ENCODE measurements around the gene CD2AP. TPM values are rescaled to one million over a fixed set of nuclear protein-coding genes. Genes with fewer than 3 reads are reported as not detected.

Gene CD2AP
- total and polyA plus RNA-seq, 4 donors = 14.2 to 104 (median 21.7) TPM

- 82 to 84% methylated on average over 3 of the region's 3 CpGs for WGBS, 2 donors
- ATAC-seq (ENCODE audit: insufficient read depth, low FRiP score) (no peak), DNase-seq (no peak)
- Histone ChIP-seq H3K36me3 (ENCODE audit: control insufficient read depth in 4 of 4, insufficient read depth in 4 of 4, low read length in 4 of 4) (no peaks in the 10 kb centered on the region), H3K4me1 (ENCODE audit: control insufficient read depth in 5 of 5, insufficient read depth in 5 of 5, low read length in 5 of 5) (peaks cover 0 to 8% (median 0%) of the 10 kb centered on the region in 5 donors), H3K9ac (ENCODE audit: insufficient read depth in 1 of 2, low read length in 2 of 2) (no peak overlapping the region), H3K27ac (ENCODE audit: low read depth in 1 of 2, low read length in 1 of 2) (no peak overlapping the region), H3K27me3 (ENCODE audit: control insufficient read depth in 3 of 3, insufficient read depth in 3 of 3, low read length in 2 of 3) (no peaks in the 10 kb centered on the region), H3K9me3 (ENCODE audit: control insufficient read depth in 4 of 4, insufficient read depth in 3 of 4, low read length in 3 of 4) (no peaks in the 10 kb centered on the region), H3K4me3 (no peak overlapping the region)
- TF ChIP-seq CTCF (IDR thresholded peaks at IDR 0.05; ENCODE audit: control extremely low read depth, extremely low read depth) = no peak
Observed at GRCh38 chr6:47665112-47665511, 187.5 kb downstream of the CD2AP start.

GRCh38 chr6:47669684-47670513, 192.3 kb downstream of the CD2AP start:
- H3K9ac ChIP-seq (ENCODE audit: insufficient read depth in 1 of 2, low read length in 2 of 2) = no peak overlapping the region
- peak in 2 of 3 donors; percentile 37 to 49 for DNase-seq
- WGBS, 2 donors = 41 to 48% methylated on average over 6 of the region's 6 CpGs
- H3K36me3 ChIP-seq (ENCODE audit: control insufficient read depth in 4 of 4, insufficient read depth in 4 of 4, low read length in 4 of 4) = no peaks in the 10 kb centered on the region
- peaks cover 0 to 9% (median 0%) of the 10 kb centered on the region in 5 donors for H3K4me1 ChIP-seq (ENCODE audit: control insufficient read depth in 5 of 5, insufficient read depth in 5 of 5, low read length in 5 of 5)
- H3K27me3 ChIP-seq (ENCODE audit: control insufficient read depth in 3 of 3, insufficient read depth in 3 of 3, low read length in 2 of 3) = no peaks in the 10 kb centered on the region
- ATAC-seq (ENCODE audit: insufficient read depth, low FRiP score) = no peak
- H3K27ac ChIP-seq (ENCODE audit: low read depth in 1 of 2, low read length in 1 of 2) = no peak overlapping the region
- no peaks in the 10 kb centered on the region for H3K9me3 ChIP-seq (ENCODE audit: control insufficient read depth in 4 of 4, insufficient read depth in 3 of 4, low read length in 3 of 4)
- no peak for TF ChIP-seq CTCF (IDR thresholded peaks at IDR 0.05; ENCODE audit: control extremely low read depth, extremely low read depth)
- H3K4me3 ChIP-seq = no peak overlapping the region

- 68 to 73% methylated on average over 3 of the region's 3 CpGs for WGBS, 2 donors
- no peaks in the 10 kb centered on the region for H3K36me3 ChIP-seq (ENCODE audit: control insufficient read depth in 4 of 4, insufficient read depth in 4 of 4, low read length in 4 of 4)
- H3K4me1 ChIP-seq (ENCODE audit: control insufficient read depth in 5 of 5, insufficient read depth in 5 of 5, low read length in 5 of 5) = peaks cover 0 to 9% (median 0%) of the 10 kb centered on the region in 5 donors
- H3K4me3 ChIP-seq = no peak overlapping the region
- no peak for ATAC-seq (ENCODE audit: insufficient read depth, low FRiP score)
- no peaks in the 10 kb centered on the region for H3K27me3 ChIP-seq (ENCODE audit: control insufficient read depth in 3 of 3, insufficient read depth in 3 of 3, low read length in 2 of 3)
- no peak for TF ChIP-seq CTCF (IDR thresholded peaks at IDR 0.05; ENCODE audit: control extremely low read depth, extremely low read depth)
- no peak for DNase-seq
- H3K27ac ChIP-seq (ENCODE audit: low read depth in 1 of 2, low read length in 1 of 2) = no peak overlapping the region
- H3K9me3 ChIP-seq (ENCODE audit: control insufficient read depth in 4 of 4, insufficient read depth in 3 of 4, low read length in 3 of 4) = no peaks in the 10 kb centered on the region
- no peak overlapping the region for H3K9ac ChIP-seq (ENCODE audit: insufficient read depth in 1 of 2, low read length in 2 of 2)
Observed at GRCh38 chr6:47670851-47671250, 193.3 kb downstream of the CD2AP start.

All from lung (tissue), 12 donors.